Right lobe of liver (tissue), 4 donors: Measurements from ENCODE around the gene SYT17.

Experiments
- CTCF ChIP-seq, 4 donors: fragments of 200-600 bp in 3 of 4; fragments of 450-650 bp in 1 of 4; IDR thresholded peaks; one replicate each; pipeline versions ENCODE4 v1.5.1 to v1.8.0; 2016 to 2022; ENCODE audit warnings: antibody characterized with exemption in 4 of 4, mild to moderate bottlenecking in 2 of 4
- POLR2A ChIP-seq: fragments of 450-650 bp; IDR thresholded peaks from one replicate; pipeline ENCODE4 v1.6.1; 2017; ENCODE audit warnings: antibody characterized with exemption, mild to moderate bottlenecking
- donor health status: DM: no; HTN: no; CAD: no.
- donor health status: DM: no; HTN: no; CAD: no.
- donor health status: DM: no; HTN: yes; CAD: no.

GRCh38 chr16:19241512-19241911 is 73.5 kb downstream of the SYT17 start:
- TF ChIP-seq CTCF (IDR thresholded peaks at IDR 0.05): no peak
- no peak for TF ChIP-seq POLR2A
